RWPE2 (cell line): Measurements from ENCODE around the gene KHDRBS2.

Source experiments
- ATAC-seq: fragments of 200-7000 bp; cut with Tn5 transposase; 3 replicates; pipeline ENCODE4 v1.9.1; 2021; ENCODE audit warnings: low read depth
- DNase-seq: peaks from one replicate; pipeline ENCODE4 v3.0.0-alpha.2; 2020; ENCODE audit warnings: low spot score
- H3K27ac ChIP-seq: fragments of 450-650 bp; 2 replicates; pipeline ENCODE4 v1.5.1; 2017; ENCODE audit warnings: mild to moderate bottlenecking; ENCODE audit not compliant: poor library complexity, severe bottlenecking
- H3K27me3 ChIP-seq: fragments of 250-450 bp; sonication (Bioruptor Pico); 2 replicates; pipeline ENCODE4 v1.5.1; 2021; ENCODE audit warnings: mild to moderate bottlenecking, moderate library complexity; ENCODE audit not compliant: insufficient read depth, poor library complexity, severe bottlenecking
- H3K36me3 ChIP-seq: fragments of 250-450 bp; sonication (Bioruptor Pico); 2 replicates; pipeline ENCODE4 v1.5.1; 2020; ENCODE audit warnings: low read depth, mild to moderate bottlenecking, moderate library complexity
- H3K4me1 ChIP-seq: fragments of 250-450 bp; sonication (Bioruptor Pico); 2 replicates; pipeline ENCODE4 v1.5.1; 2021; ENCODE audit warnings: mild to moderate bottlenecking, moderate library complexity; ENCODE audit not compliant: insufficient read depth, poor library complexity, severe bottlenecking
- H3K4me3 ChIP-seq: fragments of 250-450 bp; sonication (Bioruptor Pico); 2 replicates; pipeline ENCODE4 v1.5.1; 2021; ENCODE audit warnings: mild to moderate bottlenecking, moderate library complexity; ENCODE audit not compliant: severe bottlenecking
- H3K9me3 ChIP-seq: fragments of 250-450 bp; sonication (Bioruptor Pico); 2 replicates; pipeline ENCODE4 v1.5.1; 2021; ENCODE audit warnings: mild to moderate bottlenecking, moderate library complexity; ENCODE audit not compliant: severe bottlenecking
- CTCF ChIP-seq: fragments of 450-650 bp; IDR thresholded peaks from one replicate; pipeline ENCODE4 v1.5.1; 2017; ENCODE audit warnings: mild to moderate bottlenecking, moderate library complexity; ENCODE audit not compliant: poor library complexity, severe bottlenecking

The KHDRBS2 gene

GRCh38 chr6:61682562-61682961, 603.5 kb downstream of the KHDRBS2 start:
- H3K27ac ChIP-seq: no peak overlapping the region
- DNase-seq (no peak), ATAC-seq (no peak)
- no peaks in the 10 kb centered on the region for H3K9me3 ChIP-seq
- no peaks in the 10 kb centered on the region for H3K27me3 ChIP-seq
- no peak for TF ChIP-seq CTCF
- no peak overlapping the region for H3K4me3 ChIP-seq
- no peaks in the 10 kb centered on the region for H3K36me3 ChIP-seq
- no peaks in the 10 kb centered on the region for H3K4me1 ChIP-seq

GRCh38 chr6:61679625-61680024, 606.4 kb downstream of the KHDRBS2 start:
- H3K27ac ChIP-seq: no peak overlapping the region
- DNase-seq (no peak), ATAC-seq (no peak)
- no peaks in the 10 kb centered on the region for H3K27me3 ChIP-seq
- TF ChIP-seq CTCF: no peak
- H3K4me1 ChIP-seq: no peaks in the 10 kb centered on the region
- H3K4me3 ChIP-seq: no peak overlapping the region
- H3K36me3 ChIP-seq: no peaks in the 10 kb centered on the region
- H3K9me3 ChIP-seq: no peaks in the 10 kb centered on the region

DNA sequence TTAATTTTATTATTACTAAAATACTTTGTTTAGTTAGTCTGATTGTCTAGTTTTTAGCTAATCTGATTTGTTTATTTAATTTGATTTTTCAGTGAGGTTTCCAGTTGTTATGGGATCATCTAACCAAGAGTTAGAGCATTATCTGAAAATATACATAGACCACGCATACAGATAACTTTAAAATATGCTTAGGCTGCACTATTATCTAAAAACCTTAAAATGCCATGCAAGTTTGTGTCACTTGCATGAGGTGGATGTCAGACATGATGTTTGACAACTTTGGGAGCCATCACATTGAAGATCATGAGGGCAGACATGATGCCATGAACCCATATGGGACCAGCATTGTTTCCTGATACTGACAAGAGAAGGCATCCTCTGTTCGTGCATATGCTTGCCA, 610.3 kb downstream of the KHDRBS2 start:
- Histone ChIP-seq H3K4me1 (no peaks in the 10 kb centered on the region), H3K27me3 (no peaks in the 10 kb centered on the region), H3K4me3 (no peak overlapping the region), H3K36me3 (no peaks in the 10 kb centered on the region), H3K27ac (no peak overlapping the region), H3K9me3 (no peaks in the 10 kb centered on the region)
- TF ChIP-seq CTCF: no peak
- DNase-seq: no peak
- no peak for ATAC-seq

- Histone ChIP-seq H3K9me3 (no peaks in the 10 kb centered on the region), H3K27ac (no peak overlapping the region), H3K4me3 (no peak overlapping the region), H3K36me3 (no peaks in the 10 kb centered on the region), H3K27me3 (no peaks in the 10 kb centered on the region), H3K4me1 (no peaks in the 10 kb centered on the region)
- no peak for DNase-seq
- peak; percentile 23; the same call in 1 of the 3 replicates for ATAC-seq
- TF ChIP-seq CTCF: no peak
Measured at GRCh38 chr6:61649845-61650244, 636.2 kb downstream of the KHDRBS2 start.

DNA sequence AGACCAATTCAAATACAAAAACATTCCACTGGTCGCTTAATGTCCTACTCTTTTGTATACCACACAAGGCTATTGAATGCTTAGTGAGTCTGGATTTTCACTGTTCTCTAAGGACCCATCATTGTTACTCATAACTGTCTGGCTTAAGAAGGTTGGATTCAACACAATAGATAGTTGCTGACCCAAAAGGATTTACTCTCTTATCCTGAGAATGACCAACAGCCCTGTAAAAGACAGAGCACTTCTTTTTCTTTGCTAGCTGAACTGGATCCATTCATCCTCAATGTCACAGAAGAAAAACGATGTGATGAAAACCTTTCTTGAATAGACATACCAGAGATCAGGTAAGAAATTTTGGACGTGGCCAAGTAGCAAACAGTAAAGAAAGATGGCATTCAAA, 645.6 kb downstream of the KHDRBS2 start:
- no peak for ATAC-seq
- Histone ChIP-seq H3K4me3 (no peak overlapping the region), H3K27me3 (no peaks in the 10 kb centered on the region), H3K4me1 (no peaks in the 10 kb centered on the region), H3K9me3 (no peaks in the 10 kb centered on the region), H3K27ac (no peak overlapping the region), H3K36me3 (no peaks in the 10 kb centered on the region)
- no peak for DNase-seq
- no peak for TF ChIP-seq CTCF
